Fibroblast of skin of right biceps (primary cell): ENCODE results near the gene ARHGAP26.
A peak's percentile ranks its signal among the peaks of the same experiment; 100 is the strongest.

Experiments used
- DNase-seq: peaks from one replicate; pipeline ENCODE4 v3.0.0-alpha.2; 2013

The ARHGAP26 gene

GRCh38 chr5:142833517-142834449 lies 63.6 kb downstream of the ARHGAP26 start:
- no peak for DNase-seq

- no peak for DNase-seq
These were observed 64.3 kb downstream of the ARHGAP26 start for GRCh38 chr5:142834504-142834903.

- DNase-seq, result no peak
These were observed 65.4 kb downstream of the ARHGAP26 start for GRCh38 chr5:142835540-142835939.

- no peak for DNase-seq
These were observed 65.9 kb downstream of the ARHGAP26 start for GRCh38 chr5:142836048-142836447.

GRCh38 chr5:142837081-142837725 lies 67.0 kb downstream of the ARHGAP26 start:
- no peak for DNase-seq

GRCh38 chr5:142838845-142839244 lies 68.7 kb downstream of the ARHGAP26 start:
- no peak for DNase-seq

GRCh38 chr5:142839711-142840346 lies 69.7 kb downstream of the ARHGAP26 start:
- peak; percentile 43 for DNase-seq

GRCh38 chr5:142840575-142840974 lies 70.4 kb downstream of the ARHGAP26 start:
- no peak for DNase-seq

- DNase-seq, result peak; percentile 78
These were observed 71.5 kb downstream of the ARHGAP26 start for GRCh38 chr5:142841511-142842265.

GRCh38 chr5:142842994-142843905 lies 73.1 kb downstream of the ARHGAP26 start:
- DNase-seq, result no peak

- DNase-seq, result no peak
These were observed 74.7 kb downstream of the ARHGAP26 start for GRCh38 chr5:142844866-142845265.

- DNase-seq, result no peak
These were observed 75.3 kb downstream of the ARHGAP26 start for GRCh38 chr5:142845402-142845921.

GRCh38 chr5:142845954-142846398 lies 75.8 kb downstream of the ARHGAP26 start:
- no peak for DNase-seq

- no peak for DNase-seq
These were observed 76.2 kb downstream of the ARHGAP26 start for GRCh38 chr5:142846406-142846805.

GRCh38 chr5:142847898-142848790 lies 78.0 kb downstream of the ARHGAP26 start:
- peak; percentile 27 for DNase-seq

GRCh38 chr5:142849466-142849865 lies 79.3 kb downstream of the ARHGAP26 start:
- no peak for DNase-seq

- DNase-seq, result no peak
These were observed 79.7 kb downstream of the ARHGAP26 start for GRCh38 chr5:142849880-142850279.

GRCh38 chr5:142851731-142852130 lies 81.6 kb downstream of the ARHGAP26 start:
- no peak for DNase-seq

GRCh38 chr5:142852416-142853198 lies 82.4 kb downstream of the ARHGAP26 start:
- no peak for DNase-seq
